ENCODE measurements around the gene RAB4B. TPM values are rescaled to one million over a fixed set of nuclear protein-coding genes. Genes with fewer than 3 reads are reported as not detected.
"Not testable (repeated sequence)": the region's sequence is repeated elsewhere in the genome, so short reads cannot be mapped to it uniquely, and the experiment has no call there.

Gene RAB4B
- total and polyA plus RNA-seq, 4 experiments from 2014 or later: 53.5 to 69.8 (median 61.2) TPM

- Histone ChIP-seq H3K9me3 (ENCODE audit: control insufficient read depth in 1 of 2, low read length in 2 of 2) (no peaks in the 10 kb centered on the region), H3K36me3 (ENCODE audit: insufficient read depth, low read length) (peaks cover 69% of the 10 kb centered on the region), H3K27ac (ENCODE audit: low read depth, low read length) (no peak overlapping the region), H3K4me1 (ENCODE audit: insufficient read depth, low read length) (peaks cover 36% of the 10 kb centered on the region), H3K27me3 (ENCODE audit: insufficient read depth, low read length) (no peaks in the 10 kb centered on the region), H3K4me3 (ENCODE audit: low read length in 2 of 2) (no peak overlapping the region)
- Mint-ChIP-seq H3K4me1 (peaks cover 30 to 60% (median 39%) of the 10 kb centered on the region in 4 donors), H3K27ac (peak overlapping the region in 3 of 7 donors; percentile 27 to 73 (median 68)), H3K4me3 (no peak overlapping the region), H3K36me3 (peaks cover 59 to 70% of the 10 kb centered on the region in 2 donors), H3K27me3 (no peaks in the 10 kb centered on the region), H3K9me3 (no peaks in the 10 kb centered on the region)
- ChIA-PET POLR2A (ENCODE audit: partially characterized antibody) (interaction anchor here (1.1 to 9.9 kb wide), 3 partner anchors 19 to 47 kb away, joined by 5 to 142 read pairs (median 133); partner anchors contain the start of genes EGLN2 and RAB4B), CTCF (ENCODE audit: partially characterized antibody) (interaction anchor here (0.6 to 1.1 kb wide), 4 partner anchors 16 to 62 kb away, joined by 3 to 4 read pairs (median 3); partner anchors contain the start of gene EGLN2)
- no peak for DNase-seq
- intact Hi-C loops (cut with micrococcal nuclease): no loop called here
Measured at GRCh38 chr19:40758491-40758890, 19.6 kb upstream of the RAB4B start.

DNA sequence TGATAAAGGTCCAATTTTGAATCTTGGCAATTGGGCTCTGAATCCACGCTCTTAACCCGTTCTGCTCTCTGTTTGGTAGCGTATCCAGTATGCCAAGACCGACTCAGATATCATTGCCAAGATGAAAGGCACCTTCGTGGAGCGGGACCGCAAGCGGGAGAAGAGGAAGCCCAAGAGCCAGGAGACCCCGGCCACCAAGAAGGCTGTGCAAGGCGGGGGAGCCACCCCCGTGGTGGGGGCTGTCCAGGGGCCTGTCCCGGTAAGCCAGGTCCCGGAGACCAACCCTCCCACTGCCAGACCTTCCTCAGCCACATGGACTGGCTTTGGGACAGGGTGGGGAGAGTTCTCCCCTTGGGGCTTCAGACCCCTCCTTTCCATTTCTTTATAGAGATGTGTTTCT is 18.7 kb upstream of the RAB4B start:
- Mint-ChIP-seq H3K9me3 (no peaks in the 10 kb centered on the region), H3K27ac (peak overlapping the region in 1 of 7 donors; percentile 64), H3K27me3 (no peaks in the 10 kb centered on the region), H3K36me3 (peaks cover 65 to 76% of the 10 kb centered on the region in 2 donors), H3K4me1 (peaks cover 33 to 61% (median 41%) of the 10 kb centered on the region in 4 donors), H3K4me3 (no peak overlapping the region)
- peaks cover 30% of the 10 kb centered on the region for H3K4me1 ChIP-seq (ENCODE audit: insufficient read depth, low read length)
- no peaks in the 10 kb centered on the region for H3K9me3 ChIP-seq (ENCODE audit: control insufficient read depth in 1 of 2, low read length in 2 of 2)
- H3K27ac ChIP-seq (ENCODE audit: low read depth, low read length): no peak overlapping the region
- POLR2A ChIA-PET (ENCODE audit: partially characterized antibody): no interaction called here
- DNase-seq: no peak
- intact Hi-C loops (cut with micrococcal nuclease): no loop called here
- peaks cover 78% of the 10 kb centered on the region for H3K36me3 ChIP-seq (ENCODE audit: insufficient read depth, low read length)
- CTCF ChIA-PET (ENCODE audit: partially characterized antibody): no interaction called here
- H3K4me3 ChIP-seq (ENCODE audit: low read length in 2 of 2): no peak overlapping the region
- H3K27me3 ChIP-seq (ENCODE audit: insufficient read depth, low read length): no peaks in the 10 kb centered on the region

GRCh38 chr19:40762754-40763470 is 15.1 kb upstream of the RAB4B start:
- Mint-ChIP-seq H3K27me3 (no peaks in the 10 kb centered on the region), H3K4me3 (no peak overlapping the region), H3K4me1 (peaks cover 17 to 47% (median 28%) of the 10 kb centered on the region in 4 donors), H3K9me3 (no peaks in the 10 kb centered on the region), H3K36me3 (peaks cover 61 to 74% of the 10 kb centered on the region in 2 donors), H3K27ac (peak overlapping the region in 4 of 7 donors; percentile 29 to 80 (median 66))
- ChIA-PET POLR2A (ENCODE audit: partially characterized antibody) (interaction anchor here (0.6 to 0.7 kb wide), 2 partner anchors 15 to 36 kb away, joined by 3 to 4 read pairs; partner anchors contain the start of gene EGLN2), CTCF (ENCODE audit: partially characterized antibody) (no interaction called here)
- DNase-seq: no peak
- intact Hi-C loops (cut with micrococcal nuclease): no loop called here
- no peak overlapping the region for H3K4me3 ChIP-seq (ENCODE audit: low read length in 2 of 2)
- H3K36me3 ChIP-seq (ENCODE audit: insufficient read depth, low read length): peaks cover 77% of the 10 kb centered on the region
- H3K9me3 ChIP-seq (ENCODE audit: control insufficient read depth in 1 of 2, low read length in 2 of 2): no peaks in the 10 kb centered on the region
- no peaks in the 10 kb centered on the region for H3K27me3 ChIP-seq (ENCODE audit: insufficient read depth, low read length)
- H3K4me1 ChIP-seq (ENCODE audit: insufficient read depth, low read length): peaks cover 14% of the 10 kb centered on the region
- no peak overlapping the region for H3K27ac ChIP-seq (ENCODE audit: low read depth, low read length)

DNA sequence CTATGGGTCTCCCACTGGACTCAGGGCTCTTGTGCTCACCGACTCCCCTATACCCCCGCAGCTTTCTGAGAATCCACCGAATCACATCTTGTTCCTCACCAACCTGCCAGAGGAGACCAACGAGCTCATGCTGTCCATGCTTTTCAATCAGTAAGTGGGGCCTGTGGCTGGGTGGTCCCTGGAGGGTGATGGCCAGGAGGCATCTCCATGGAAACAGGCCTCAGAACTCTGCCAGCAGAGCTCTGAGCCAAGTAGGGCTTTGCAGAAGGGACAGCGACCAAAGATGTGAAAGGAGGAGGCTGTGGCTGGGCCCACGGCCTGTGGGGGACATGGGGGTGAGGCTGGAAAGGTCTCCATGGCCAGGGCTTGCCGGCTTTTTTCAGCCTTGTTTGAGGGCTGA is 14.5 kb upstream of the RAB4B start:
- Histone ChIP-seq H3K36me3 (ENCODE audit: insufficient read depth, low read length) (peaks cover 72% of the 10 kb centered on the region), H3K27ac (ENCODE audit: low read depth, low read length) (no peak overlapping the region), H3K4me1 (ENCODE audit: insufficient read depth, low read length) (peaks cover 14% of the 10 kb centered on the region), H3K4me3 (ENCODE audit: low read length in 2 of 2) (no peak overlapping the region), H3K9me3 (ENCODE audit: control insufficient read depth in 1 of 2, low read length in 2 of 2) (no peaks in the 10 kb centered on the region), H3K27me3 (ENCODE audit: insufficient read depth, low read length) (no peaks in the 10 kb centered on the region)
- Mint-ChIP-seq H3K27ac (peak overlapping the region in 4 of 7 donors; percentile 13 to 41 (median 30)), H3K36me3 (peaks cover 58 to 70% of the 10 kb centered on the region in 2 donors), H3K4me1 (peaks cover 15 to 42% (median 23%) of the 10 kb centered on the region in 4 donors), H3K27me3 (no peaks in the 10 kb centered on the region), H3K4me3 (no peak overlapping the region), H3K9me3 (no peaks in the 10 kb centered on the region)
- no peak for DNase-seq
- POLR2A ChIA-PET (ENCODE audit: partially characterized antibody): interaction anchor here (0.6 to 0.7 kb wide), 2 partner anchors 14 to 35 kb away, joined by 3 to 4 read pairs; partner anchors contain the start of gene EGLN2
- CTCF ChIA-PET (ENCODE audit: partially characterized antibody): no interaction called here
- intact Hi-C loops (cut with micrococcal nuclease): no loop called here

DNA sequence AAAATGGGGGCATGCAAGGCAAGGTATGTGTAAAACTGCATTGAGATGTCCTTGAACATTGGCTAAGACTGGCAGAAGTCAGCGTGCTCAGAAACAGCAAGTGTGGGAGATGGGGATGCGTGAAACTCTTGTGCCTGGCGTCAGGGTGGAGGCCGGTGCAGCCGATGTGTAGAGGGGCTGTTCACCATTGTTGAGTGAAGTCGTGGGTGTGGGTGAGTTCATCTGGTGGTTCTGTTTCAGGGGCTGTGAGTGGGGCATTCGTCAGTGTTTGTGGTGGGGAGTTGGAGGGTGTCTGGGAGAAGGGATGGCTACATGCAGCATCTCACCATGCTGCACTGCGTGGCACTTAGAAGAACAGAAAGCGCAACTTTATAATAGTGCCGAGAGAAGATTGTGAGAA is 14.1 kb upstream of the RAB4B start:
- H3K4me3 Mint-ChIP-seq: no peak overlapping the region
- intact Hi-C loops (cut with micrococcal nuclease): no loop called here
- no peak for DNase-seq
- H3K4me1 Mint-ChIP-seq: peaks cover 15 to 41% (median 23%) of the 10 kb centered on the region in 4 donors
- H3K27ac Mint-ChIP-seq: peak overlapping the region in 5 of 7 donors; percentile 13 to 63 (median 41)
- H3K9me3 Mint-ChIP-seq: no peaks in the 10 kb centered on the region
- no peaks in the 10 kb centered on the region for H3K27me3 Mint-ChIP-seq
- Histone ChIP-seq H3K27me3 (ENCODE audit: insufficient read depth, low read length) (no peaks in the 10 kb centered on the region), H3K9me3 (ENCODE audit: control insufficient read depth in 1 of 2, low read length in 2 of 2) (no peaks in the 10 kb centered on the region), H3K36me3 (ENCODE audit: insufficient read depth, low read length) (peaks cover 69% of the 10 kb centered on the region), H3K27ac (ENCODE audit: low read depth, low read length) (no peak overlapping the region), H3K4me1 (ENCODE audit: insufficient read depth, low read length) (peaks cover 14% of the 10 kb centered on the region), H3K4me3 (ENCODE audit: low read length in 2 of 2) (no peak overlapping the region)
- CTCF ChIA-PET (ENCODE audit: partially characterized antibody): no interaction called here
- POLR2A ChIA-PET (ENCODE audit: partially characterized antibody): no interaction called here
- H3K36me3 Mint-ChIP-seq: peaks cover 58 to 72% of the 10 kb centered on the region in 2 donors

- H3K4me3 ChIP-seq (ENCODE audit: low read length in 2 of 2); DNase-seq; H3K27me3 ChIP-seq (ENCODE audit: insufficient read depth, low read length); H3K9me3 ChIP-seq (ENCODE audit: control insufficient read depth in 1 of 2, low read length in 2 of 2); H3K27ac Mint-ChIP-seq; H3K9me3 Mint-ChIP-seq; H3K27me3 Mint-ChIP-seq; intact Hi-C loops (cut with micrococcal nuclease); H3K27ac ChIP-seq (ENCODE audit: low read depth, low read length); H3K4me3 Mint-ChIP-seq: not testable (repeated sequence)
- ChIA-PET POLR2A (ENCODE audit: partially characterized antibody) (interaction anchor here (1.7 to 4.9 kb wide), 3 partner anchors 11 to 49 kb away, joined by 4 to 28 read pairs (median 13); partner anchors contain the start of genes COQ8B, ITPKC and RAB4B), CTCF (ENCODE audit: partially characterized antibody) (interaction anchor here (0.7 to 1.6 kb wide), 2 partner anchors 14 to 32 kb away, joined by 3 read pairs; partner anchors contain the start of gene EGLN2)
- H3K36me3 Mint-ChIP-seq: peaks cover 46 to 62% of the 10 kb centered on the region in 2 donors
- Histone ChIP-seq H3K4me1 (ENCODE audit: insufficient read depth, low read length) (peaks cover 20% of the 10 kb centered on the region), H3K36me3 (ENCODE audit: insufficient read depth, low read length) (peaks cover 46% of the 10 kb centered on the region)
- peaks cover 23 to 39% (median 29%) of the 10 kb centered on the region in 4 donors for H3K4me1 Mint-ChIP-seq
Measured at GRCh38 chr19:40766385-40766784, 11.7 kb upstream of the RAB4B start.

GRCh38 chr19:40768869-40769268 is 9.2 kb upstream of the RAB4B start:
- Mint-ChIP-seq H3K4me3 (no peak overlapping the region), H3K9me3 (peaks cover 0 to 5% (median 0%) of the 10 kb centered on the region in 8 donors)
- no peak overlapping the region for H3K27ac ChIP-seq (ENCODE audit: low read depth, low read length)

More at GRCh38 chr19:40768869-40769268, 9.2 kb upstream of the RAB4B start:
- no peaks in the 10 kb centered on the region for H3K9me3 ChIP-seq (ENCODE audit: control insufficient read depth in 1 of 2, low read length in 2 of 2)
- ChIA-PET POLR2A (ENCODE audit: partially characterized antibody) (interaction anchor here (1.3 to 4.9 kb wide), 3 partner anchors 9 to 30 kb away, joined by 4 to 28 read pairs (median 4); partner anchors contain the start of genes ACTMAP, EGLN2 and RAB4B), CTCF (ENCODE audit: partially characterized antibody) (no interaction called here)
- Mint-ChIP-seq H3K27me3 (no peaks in the 10 kb centered on the region), H3K4me1 (peaks cover 21 to 33% (median 27%) of the 10 kb centered on the region in 4 donors), H3K36me3 (peaks cover 27 to 40% of the 10 kb centered on the region in 2 donors), H3K27ac (peak overlapping the region in 1 of 7 donors; percentile 64)
- no peak for DNase-seq
- intact Hi-C loops (cut with micrococcal nuclease): no loop called here
- H3K4me3 ChIP-seq (ENCODE audit: low read length in 2 of 2): no peak overlapping the region
- H3K4me1 ChIP-seq (ENCODE audit: insufficient read depth, low read length): peaks cover 20% of the 10 kb centered on the region
- no peaks in the 10 kb centered on the region for H3K27me3 ChIP-seq (ENCODE audit: insufficient read depth, low read length)
- peaks cover 21% of the 10 kb centered on the region for H3K36me3 ChIP-seq (ENCODE audit: insufficient read depth, low read length)
